GM12878 (cell line): Measurements from ENCODE around the gene PCCA. TPM values are rescaled to one million over a fixed set of nuclear protein-coding genes. Genes with fewer than 3 reads are reported as not detected.

ENCODE experiments used
- ATAC-seq: fragments of 200-7000 bp; cut with Tn5 transposase; 3 replicates; pipeline ENCODE4 v1.9.1; 2020; ENCODE audit warnings: mild to moderate bottlenecking, moderate library complexity
- BruUV-seq: library from RNA; stranded (reverse); fragments of 400-500 nt; replicated peaks from 2 replicates; lab custom pipeline; 2021; lab: Mats Ljungman, UMichigan
- CTCF ChIA-PET: fragments of 300-600 bp; sonication (Branson Sonifier 250); formaldehyde crosslinking; extraction: SDS; loops from one replicate; lab custom pipeline; 2021; ENCODE audit warnings: inconsistent platforms; lab: Yijun Ruan, JAX
- POLR2A ChIA-PET: fragments of 350-600 bp; formaldehyde crosslinking; extraction: SDS; loops from one replicate; lab custom pipeline; 2021; ENCODE audit warnings: inconsistent platforms; lab: Charles Lee
- RAD21 ChIA-PET: fragments of 300-600 bp; sonication (Branson Sonifier 250); formaldehyde crosslinking; loops from one replicate; lab custom pipeline; 2023; ENCODE audit warnings: antibody characterized with exemption; ENCODE audit not compliant: unreplicated experiment; lab: Charles Lee
- SMC1A ChIA-PET: fragments of 300-600 bp; sonication (Branson Sonifier 250); formaldehyde crosslinking; loops from one replicate; lab custom pipeline; 2023; ENCODE audit not compliant: unreplicated experiment, uncharacterized antibody; lab: Charles Lee
- DNase-seq: peaks from one replicate; pipeline ENCODE4 v3.0.0-alpha.2; 2011; ENCODE audit warnings: low read depth, low spot score
- FAIRE-seq: peaks from 3 replicates; lab custom pipeline; 2011; peaks lifted over from hg19 to GRCh38; lab: Jason Lieb, UNC
- H2AFZ ChIP-seq: 2 replicates; pipeline ENCODE4 v1.6.0; 2011; ENCODE audit warnings: low read depth, low read length, control low read depth; ENCODE audit not compliant: control insufficient read depth
- H3K27ac ChIP-seq: 2 replicates; pipeline ENCODE4 v1.5.1; 2011; ENCODE audit warnings: control low read depth; ENCODE audit not compliant: control insufficient read depth, insufficient read depth
- H3K27me3 ChIP-seq, 2 experiments: replicated peaks in 1 of 2; 2 replicates each; pipeline versions ENCODE4 v1.6.0 to v1.6.1; 2011; ENCODE audit warnings: low read length in 1 of 2; ENCODE audit not compliant: control insufficient read depth in 2 of 2, insufficient read depth in 2 of 2
- H3K36me3 ChIP-seq, 2 experiments: 2 replicates each; pipeline ENCODE4 v1.5.1; 2011; ENCODE audit warnings: low read length in 1 of 2; ENCODE audit not compliant: control insufficient read depth in 2 of 2, insufficient read depth in 2 of 2
- H3K4me1 ChIP-seq: 2 replicates; pipeline ENCODE4 v1.6.1; 2011; ENCODE audit warnings: mild to moderate bottlenecking, low read length, moderate library complexity, mixed read lengths; ENCODE audit not compliant: control insufficient read depth, insufficient read depth
- H3K4me2 ChIP-seq: 2 replicates; pipeline ENCODE4 v1.6.0; 2011; ENCODE audit warnings: control low read depth; ENCODE audit not compliant: control insufficient read depth, insufficient read depth
- H3K4me3 ChIP-seq: fragments of 200-600 bp; sonication (generic); 2 replicates; pipeline ENCODE4 v1.5.1; 2016
- H3K79me2 ChIP-seq: 2 replicates; pipeline ENCODE4 v1.6.0; 2011; ENCODE audit warnings: low read length; ENCODE audit not compliant: control insufficient read depth, insufficient read depth
- H3K9ac ChIP-seq: 2 replicates; pipeline ENCODE4 v1.8.0; 2011; ENCODE audit warnings: low read length, control low read depth, mixed read lengths; ENCODE audit not compliant: control insufficient read depth, insufficient read depth
- H3K9me3 ChIP-seq: replicated peaks from 3 replicates; pipeline ENCODE4 v1.5.1; 2011; ENCODE audit warnings: mild to moderate bottlenecking, low read length; ENCODE audit not compliant: control insufficient read depth, insufficient read depth
- H4K20me1 ChIP-seq: 2 replicates; pipeline ENCODE4 v1.6.0; 2011; ENCODE audit not compliant: control insufficient read depth, insufficient read depth
- BACH1 ChIP-seq: fragments of 450-650 bp; IDR thresholded peaks from 2 replicates; pipeline ENCODE4 v1.6.1; 2017; ENCODE audit warnings: mild to moderate bottlenecking, borderline replicate concordance
- CHD2 ChIP-seq: IDR thresholded peaks from 2 replicates; pipeline ENCODE4 v1.6.1; 2011; ENCODE audit warnings: low read depth, low read length, improper control_type of control experiment, borderline replicate concordance
- HDGF ChIP-seq: fragments of 450-650 bp; IDR thresholded peaks from 2 replicates; pipeline ENCODE4 v1.6.1; 2016; ENCODE audit warnings: antibody characterized with exemption
- MEF2A ChIP-seq: IDR thresholded peaks from 2 replicates; pipeline ENCODE4 v1.6.1; 2011; ENCODE audit warnings: low read depth, mild to moderate bottlenecking, low read length, moderate library complexity; ENCODE audit not compliant: insufficient read depth
- MTA3 ChIP-seq: IDR thresholded peaks from 2 replicates; pipeline ENCODE4 v1.6.1; 2012; ENCODE audit warnings: low read length, inconsistent platforms, borderline replicate concordance
- POLR2AphosphoS5 ChIP-seq: IDR thresholded peaks from 2 replicates; pipeline ENCODE4 v1.6.1; 2011; ENCODE audit warnings: mild to moderate bottlenecking, low read length, inconsistent platforms
- SIX5 ChIP-seq: IDR thresholded peaks from 2 replicates; pipeline ENCODE4 v1.6.1; 2011; ENCODE audit warnings: mild to moderate bottlenecking, low read depth, low read length, moderate library complexity; ENCODE audit not compliant: severe bottlenecking
- SP1 ChIP-seq: IDR thresholded peaks from one replicate; pipeline ENCODE4 v1.6.1; 2011; ENCODE audit warnings: low read depth, low read length
- SREBF2 ChIP-seq: IDR thresholded peaks from 2 replicates; pipeline ENCODE4 v1.6.1; 2012; ENCODE audit warnings: mild to moderate bottlenecking, low read length
- TBL1XR1 ChIP-seq: IDR thresholded peaks from 2 replicates; pipeline ENCODE4 v1.6.1; 2012; ENCODE audit warnings: low read depth, low read length, improper control_type of control experiment
- TCF7 ChIP-seq: IDR thresholded peaks from 2 replicates; pipeline ENCODE4 v1.6.1; 2014; ENCODE audit warnings: antibody characterized with exemption, borderline replicate concordance
- ZBTB40 ChIP-seq: fragments of 450-650 bp; IDR thresholded peaks from 2 replicates; pipeline ENCODE4 v1.6.1; 2016; ENCODE audit warnings: mild to moderate bottlenecking, moderate library complexity, borderline replicate concordance
- ZSCAN29 ChIP-seq: fragments of 450-650 bp; IDR thresholded peaks from 2 replicates; pipeline ENCODE4 v1.6.1; 2017; ENCODE audit warnings: mild to moderate bottlenecking, moderate library complexity
- ZZZ3 ChIP-seq: IDR thresholded peaks from 2 replicates; pipeline ENCODE4 v1.6.1; 2011; ENCODE audit warnings: low read depth; ENCODE audit not compliant: control insufficient read depth, insufficient read length
- WGBS: methylation state at CpG from one replicate; pipeline ENCODE4 v1.1.6; 2016; ENCODE audit warnings: low lambda C conversion rate; ENCODE audit not compliant: insufficient replicate concordance, insufficient coverage; ENCODE audit errors: missing lambda C conversion rate; 5-methylcytosine and 5-hydroxymethylcytosine counted together
- in situ Hi-C: fragments of 300-500 bp; cut with MboI; formaldehyde crosslinking; loops from 9 replicates; pipeline ENCODE4 v1.14.3; 2018; ENCODE audit warnings: mixed read lengths
- intact Hi-C: fragments of 100-400 bp; cut with micrococcal nuclease; formaldehyde crosslinking; loops from one replicate; pipeline ENCODE4 v1.14.2; 2022; ENCODE audit not compliant: unreplicated experiment
- polyA plus RNA-seq, 11 experiments: library from polyadenylated mRNA; depleted of rRNA in 4 of 11; unstranded in 6 of 11; stranded (reverse) in 5 of 11; fragments of >200 nt; fragmentation: Nextera tagmentation in 4 of 11; fragmentation: Illumina TruSeq in 1 of 11; extraction: Ambion mirVana in 4 of 11; extraction: Trizol in 1 of 11; gene quantifications; 1 replicate in 1 of 11; 2 replicates in 10 of 11; pipeline versions ENCODE4 v1.2.1 to v1.2.3, GENCODE V29; 2011 to 2016; ENCODE audit warnings: inconsistent platforms in 2 of 11, missing spikeins in 2 of 11, low read depth in 1 of 11
- total RNA-seq, 4 experiments: library from RNA; depleted of rRNA in 3 of 4; stranded (reverse); fragments of >200 nt in 3 of 4; fragmentation: Illumina TruSeq in 1 of 4; extraction: Trizol in 1 of 4; gene quantifications; 2 replicates each; pipeline versions ENCODE4 v1.2.1 to v1.2.3, GENCODE V29; 2013 to 2021

The PCCA gene
- total and polyA plus RNA-seq, 10 of the 15 experiments (the other 5 are each of a cell fraction or from before 2014, with no cell fraction given), result 5.9 to 18.2 (median 12.4) TPM

GRCh38 chr13:100535426-100536135 lies 446.7 kb downstream of the PCCA start:
- WGBS, result 92% methylated on average over 16 of the region's 16 CpGs
- Histone ChIP-seq H3K79me2 (no peaks in the 10 kb centered on the region), H3K4me2 (no peak overlapping the region), H3K4me3 (no peak overlapping the region), H3K36me3 (no peaks in the 10 kb centered on the region), H3K9me3 (no peaks in the 10 kb centered on the region), H4K20me1 (no peaks in the 10 kb centered on the region), H3K9ac (no peak overlapping the region), H2AFZ (no peak overlapping the region), H3K4me1 (no peaks in the 10 kb centered on the region), H3K27ac (no peak overlapping the region), H3K27me3 (no peaks in the 10 kb centered on the region)
- ChIA-PET POLR2A (no interaction called here), RAD21 (no interaction called here), SMC1A (no interaction called here), CTCF (no interaction called here)
- BruUV-seq, result no TSS peak
- DNase-seq (no peak), ATAC-seq (no peak), FAIRE-seq (no peak)
- intact Hi-C loops, result no loop called here
- in situ Hi-C loops, result no loop called here
- TF ChIP-seq CHD2, result no peak

GRCh38 chr13:100536643-100537180 lies 447.8 kb downstream of the PCCA start:
- ChIA-PET SMC1A (no interaction called here), POLR2A (interaction anchor here (0.7 kb wide), 1 partner anchor 18 kb away, joined by 3 read pairs; no protein-coding TSS in a partner anchor)
- in situ Hi-C loops, result no loop called here
- no peak for TF ChIP-seq BACH1
- TF ChIP-seq TCF7, result no peak
- TF ChIP-seq POLR2AphosphoS5, result no peak
- TF ChIP-seq SIX5, result no peak
- no peak for TF ChIP-seq MEF2A
- no peak for TF ChIP-seq SP1
- no peak for TF ChIP-seq ZSCAN29
- no peak for TF ChIP-seq MTA3
- TF ChIP-seq TBL1XR1, result no peak
- TF ChIP-seq ZBTB40, result no peak
- no peak for TF ChIP-seq ZZZ3
- TF ChIP-seq HDGF, result no peak
- no peak for TF ChIP-seq SREBF2

More at GRCh38 chr13:100536643-100537180, 447.8 kb downstream of the PCCA start:
- no peaks in the 10 kb centered on the region for H3K36me3 ChIP-seq
- no peak overlapping the region for H3K4me3 ChIP-seq
- no peak overlapping the region for H3K9ac ChIP-seq
- ChIA-PET RAD21 (no interaction called here), CTCF (no interaction called here)
- no peak overlapping the region for H3K4me2 ChIP-seq
- no peaks in the 10 kb centered on the region for H3K9me3 ChIP-seq
- no peak for ATAC-seq
- no peak for FAIRE-seq
- intact Hi-C loops, result no loop called here
- DNase-seq, result no peak
- H3K27me3 ChIP-seq, result no peaks in the 10 kb centered on the region
- no peaks in the 10 kb centered on the region for H3K4me1 ChIP-seq
- H3K27ac ChIP-seq, result no peak overlapping the region
- no peaks in the 10 kb centered on the region for H3K79me2 ChIP-seq
- no peak overlapping the region for H2AFZ ChIP-seq
- BruUV-seq, result no TSS peak
- 87% methylated on average over 13 of the region's 13 CpGs for WGBS
- no peaks in the 10 kb centered on the region for H4K20me1 ChIP-seq
